Fibroblast of mammary gland (primary cell): ENCODE measurements around the gene GLT6D1.

Experiments used
- DNase-seq: peaks from one replicate; pipeline ENCODE4 v3.0.0-alpha.2; 2010; ENCODE audit warnings: low read depth
- H3K4me3 ChIP-seq: 2 replicates; pipeline ENCODE4 v1.5.1; 2011; ENCODE audit warnings: low read depth, mild to moderate bottlenecking, low read length, moderate library complexity; ENCODE audit not compliant: control insufficient read depth
- TF ChIP-seq, protein P1 (sequence below): conservative IDR thresholded peaks from 2 replicates; pipeline ENCODE4 v1.5.1; 2011; ENCODE audit warnings: low read depth, low read length, inconsistent platforms; ENCODE audit not compliant: control insufficient read depth, insufficient read depth

The GLT6D1 gene

DNA sequence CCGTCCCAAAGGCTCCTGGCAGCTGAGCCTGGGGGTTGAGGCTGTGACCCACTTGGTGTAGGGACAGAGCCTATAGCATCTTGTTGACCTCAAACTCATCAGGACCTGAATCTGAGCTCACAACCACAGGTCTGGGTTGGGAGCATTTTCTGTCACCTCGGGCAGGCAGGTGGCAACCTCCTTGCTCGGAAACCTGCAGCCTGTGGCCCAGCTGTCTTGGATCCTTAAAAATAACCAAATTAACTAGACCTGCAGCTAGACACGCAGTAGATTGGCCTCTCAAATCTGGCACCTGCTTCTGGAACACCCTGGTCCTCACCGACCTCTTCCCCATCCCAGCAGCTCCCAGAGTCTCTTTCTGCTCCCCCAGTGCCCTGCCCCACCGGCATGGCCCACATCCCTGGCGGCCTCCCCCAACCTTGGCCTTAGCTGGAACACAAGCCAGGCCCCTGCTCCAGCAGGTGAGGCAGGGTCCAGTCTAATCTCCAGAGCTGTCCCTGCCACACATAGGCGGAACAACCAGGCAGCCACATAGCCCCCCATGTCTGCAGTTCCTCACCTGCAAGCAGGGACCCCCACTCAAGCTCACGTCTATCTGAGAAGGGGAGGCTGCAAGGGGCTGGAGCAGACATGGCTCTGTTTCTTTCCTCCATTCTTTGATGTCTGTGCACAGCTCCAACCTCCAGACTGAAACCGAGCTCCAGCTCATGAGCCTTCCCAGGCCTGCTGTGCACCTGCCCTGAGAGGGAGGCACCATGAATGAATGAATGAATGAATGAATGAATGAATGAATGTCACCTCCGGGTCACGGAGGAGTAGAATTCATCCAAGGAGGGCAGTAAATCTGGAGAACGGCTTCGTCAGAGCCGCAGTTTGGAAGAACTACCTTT lies 49.5 kb downstream of the GLT6D1 start:
- H3K4me3 ChIP-seq = no peak overlapping the region
- DNase-seq = no peak
- TF ChIP-seq, protein P1, sequence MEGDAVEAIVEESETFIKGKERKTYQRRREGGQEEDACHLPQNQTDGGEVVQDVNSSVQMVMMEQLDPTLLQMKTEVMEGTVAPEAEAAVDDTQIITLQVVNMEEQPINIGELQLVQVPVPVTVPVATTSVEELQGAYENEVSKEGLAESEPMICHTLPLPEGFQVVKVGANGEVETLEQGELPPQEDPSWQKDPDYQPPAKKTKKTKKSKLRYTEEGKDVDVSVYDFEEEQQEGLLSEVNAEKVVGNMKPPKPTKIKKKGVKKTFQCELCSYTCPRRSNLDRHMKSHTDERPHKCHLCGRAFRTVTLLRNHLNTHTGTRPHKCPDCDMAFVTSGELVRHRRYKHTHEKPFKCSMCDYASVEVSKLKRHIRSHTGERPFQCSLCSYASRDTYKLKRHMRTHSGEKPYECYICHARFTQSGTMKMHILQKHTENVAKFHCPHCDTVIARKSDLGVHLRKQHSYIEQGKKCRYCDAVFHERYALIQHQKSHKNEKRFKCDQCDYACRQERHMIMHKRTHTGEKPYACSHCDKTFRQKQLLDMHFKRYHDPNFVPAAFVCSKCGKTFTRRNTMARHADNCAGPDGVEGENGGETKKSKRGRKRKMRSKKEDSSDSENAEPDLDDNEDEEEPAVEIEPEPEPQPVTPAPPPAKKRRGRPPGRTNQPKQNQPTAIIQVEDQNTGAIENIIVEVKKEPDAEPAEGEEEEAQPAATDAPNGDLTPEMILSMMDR = no peak

DNA sequence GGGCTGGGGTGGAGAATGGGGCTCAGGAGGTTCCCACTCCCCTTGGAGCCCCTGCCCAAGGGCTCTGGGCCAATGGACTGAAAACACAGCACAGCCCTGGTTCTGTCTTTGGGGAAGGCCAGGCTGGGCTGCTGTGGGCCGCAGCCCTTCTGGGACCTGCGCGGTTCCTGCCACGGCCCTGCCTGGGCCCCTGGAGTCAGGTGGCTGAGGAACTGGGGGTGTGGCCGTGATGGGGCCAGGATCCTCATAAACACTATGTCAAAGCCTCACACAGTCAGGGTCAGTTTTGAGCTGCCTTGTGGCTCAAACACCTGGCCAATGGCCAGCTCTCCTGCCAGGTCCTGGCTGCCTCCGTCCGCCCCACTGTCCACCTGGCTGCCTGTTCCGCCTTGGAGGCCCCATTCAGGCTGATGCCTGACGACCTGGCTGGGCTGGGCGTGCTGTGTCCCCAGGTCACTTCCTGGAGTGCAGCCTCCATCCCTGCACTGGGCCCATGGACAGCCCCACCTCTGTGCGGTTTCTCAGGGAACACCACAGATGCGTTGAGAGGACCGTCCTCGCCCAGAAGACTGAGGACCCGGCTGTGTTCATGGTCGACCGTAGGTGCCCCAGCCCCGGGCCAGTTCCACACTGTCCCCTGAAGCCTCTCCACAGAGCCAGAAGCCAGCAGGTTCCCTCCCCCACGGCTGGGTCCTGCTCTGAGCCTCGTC lies 50.3 kb downstream of the GLT6D1 start:
- no peak overlapping the region for H3K4me3 ChIP-seq
- TF ChIP-seq, protein P1 = no peak
- DNase-seq = no peak

DNA sequence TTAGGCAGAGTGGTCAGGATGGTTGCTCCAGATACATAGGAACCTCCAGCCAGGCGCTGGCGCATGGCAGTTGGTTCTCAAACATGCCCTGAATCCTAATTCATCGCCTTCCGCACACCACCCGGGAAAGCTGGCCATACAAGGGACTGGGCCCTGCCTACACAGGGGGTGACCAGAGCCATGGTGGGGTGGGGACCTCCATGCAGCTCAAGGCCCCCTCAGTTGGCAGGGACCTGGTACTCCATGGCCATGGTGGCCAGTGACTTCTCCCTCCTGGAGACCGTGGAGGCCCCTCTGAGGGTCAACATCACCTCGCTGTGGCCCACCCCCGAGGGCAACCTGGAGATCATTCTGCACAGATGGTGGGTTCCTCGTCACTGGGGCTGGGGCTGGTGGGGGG lies 51.0 kb downstream of the GLT6D1 start:
- TF ChIP-seq, protein P1 = no peak
- no peak for DNase-seq

DNA sequence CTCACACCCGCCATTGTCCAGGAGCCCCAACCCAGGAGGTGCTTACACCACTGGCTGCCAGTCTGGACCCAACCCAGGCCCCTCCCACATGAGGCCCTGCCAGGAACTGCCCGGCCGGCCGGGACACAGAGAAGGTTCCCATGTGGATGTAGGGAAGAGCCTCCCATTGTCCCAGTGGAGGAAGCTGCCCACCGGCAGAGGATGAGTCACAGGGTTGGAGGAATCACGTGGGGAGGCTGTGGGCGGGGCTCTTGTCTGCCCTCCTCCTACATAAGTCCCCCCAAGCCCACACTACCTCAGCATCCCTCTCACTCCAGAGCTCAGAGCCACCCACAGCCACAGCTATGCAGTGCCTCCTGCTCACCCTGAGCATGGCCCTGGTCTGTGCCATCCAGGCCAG lies 51.7 kb downstream of the GLT6D1 start:
- TF ChIP-seq, protein P1 = no peak
- H3K4me3 ChIP-seq = no peak overlapping the region
- no peak for DNase-seq

More for the DNA sequence above, 51.0 kb downstream of the GLT6D1 start:
- H3K4me3 ChIP-seq = no peak overlapping the region

DNA sequence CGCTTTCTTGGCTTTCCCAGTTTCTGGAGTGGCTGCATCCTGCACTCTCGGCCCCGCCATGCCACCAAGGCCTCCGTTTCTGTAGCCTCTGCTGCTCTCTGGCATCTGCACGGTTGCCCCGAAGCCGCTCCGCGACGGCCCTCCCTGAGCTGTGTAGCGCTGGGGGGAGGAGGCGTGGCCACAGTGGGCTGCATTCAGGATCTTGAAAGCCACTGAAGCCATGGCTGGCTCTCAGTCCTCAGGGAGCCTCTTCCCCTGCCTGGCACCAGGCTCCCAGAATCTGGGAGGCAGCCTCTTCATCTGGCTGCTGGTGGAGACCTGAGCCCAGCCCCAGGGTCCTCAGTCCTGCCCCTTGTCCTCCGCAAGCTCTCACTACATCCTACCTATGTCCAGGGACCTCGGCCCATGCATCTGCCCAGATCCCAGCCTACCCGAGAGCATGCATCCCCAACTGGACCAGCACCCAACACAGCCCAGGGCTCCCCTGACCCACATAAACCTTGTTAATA lies 52.7 kb downstream of the GLT6D1 start:
- no peak overlapping the region for H3K4me3 ChIP-seq
- TF ChIP-seq, protein P1 = no peak
- DNase-seq = no peak

DNA sequence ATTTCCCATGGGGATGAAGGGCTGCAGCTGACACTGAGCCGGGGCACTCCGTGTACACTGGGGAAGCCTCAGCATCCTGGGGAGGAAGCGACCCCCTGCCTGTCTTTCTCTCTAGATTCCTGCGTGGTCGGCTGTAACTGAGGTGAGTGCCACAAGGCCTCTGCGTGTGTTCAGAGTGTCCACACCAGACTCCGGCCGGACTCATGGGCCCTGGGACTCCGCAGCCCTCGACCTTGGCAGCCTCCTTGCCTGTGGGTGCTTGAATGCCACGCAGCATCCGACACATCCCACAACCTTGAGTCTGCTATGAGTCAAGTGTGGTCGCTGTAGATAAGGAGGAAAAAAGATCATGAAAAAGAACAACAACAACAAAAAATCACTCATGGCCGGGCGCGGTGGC lies 54.4 kb downstream of the GLT6D1 start:
- H3K4me3 ChIP-seq = no peak overlapping the region
- DNase-seq = no peak
- TF ChIP-seq, protein P1 = no peak
